PC-9 (cell line): Measurements from ENCODE around the gene ZFAND2B.

Source experiments
- EZH2 ChIP-seq: fragments of 200-600 bp; sonication (generic); IDR thresholded peaks from 2 replicates; pipeline ENCODE4 v1.8.0; 2017; ENCODE audit warnings: antibody characterized with exemption, low read depth
- TF ChIP-seq, protein P1 (sequence below): fragments of 200-600 bp; sonication (generic); conservative IDR thresholded peaks from 2 replicates; pipeline ENCODE4 v1.6.1; 2017; ENCODE audit warnings: mixed run types, antibody characterized with exemption, mild to moderate bottlenecking, moderate library complexity

DNA sequence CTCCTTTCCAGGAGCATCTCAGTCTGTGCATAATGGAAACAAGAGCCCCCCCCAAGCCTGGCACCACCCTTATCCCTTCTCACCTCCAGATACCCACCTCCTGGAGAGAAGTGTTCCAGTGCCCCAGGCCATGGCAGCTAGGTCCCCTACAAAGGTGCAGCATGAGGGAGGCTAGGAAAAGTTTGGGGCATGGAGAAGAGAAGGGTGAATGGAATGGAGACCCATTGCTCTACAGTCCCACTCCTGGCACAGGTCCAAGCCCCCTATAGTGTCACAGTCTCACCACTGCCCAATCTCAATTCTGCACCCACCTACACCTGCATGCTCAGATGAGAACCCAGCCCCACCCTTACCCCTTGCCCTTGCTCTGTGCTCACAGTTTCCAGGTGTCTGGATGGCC, 37.6 kb upstream of the ZFAND2B start:
- TF ChIP-seq, protein P1, sequence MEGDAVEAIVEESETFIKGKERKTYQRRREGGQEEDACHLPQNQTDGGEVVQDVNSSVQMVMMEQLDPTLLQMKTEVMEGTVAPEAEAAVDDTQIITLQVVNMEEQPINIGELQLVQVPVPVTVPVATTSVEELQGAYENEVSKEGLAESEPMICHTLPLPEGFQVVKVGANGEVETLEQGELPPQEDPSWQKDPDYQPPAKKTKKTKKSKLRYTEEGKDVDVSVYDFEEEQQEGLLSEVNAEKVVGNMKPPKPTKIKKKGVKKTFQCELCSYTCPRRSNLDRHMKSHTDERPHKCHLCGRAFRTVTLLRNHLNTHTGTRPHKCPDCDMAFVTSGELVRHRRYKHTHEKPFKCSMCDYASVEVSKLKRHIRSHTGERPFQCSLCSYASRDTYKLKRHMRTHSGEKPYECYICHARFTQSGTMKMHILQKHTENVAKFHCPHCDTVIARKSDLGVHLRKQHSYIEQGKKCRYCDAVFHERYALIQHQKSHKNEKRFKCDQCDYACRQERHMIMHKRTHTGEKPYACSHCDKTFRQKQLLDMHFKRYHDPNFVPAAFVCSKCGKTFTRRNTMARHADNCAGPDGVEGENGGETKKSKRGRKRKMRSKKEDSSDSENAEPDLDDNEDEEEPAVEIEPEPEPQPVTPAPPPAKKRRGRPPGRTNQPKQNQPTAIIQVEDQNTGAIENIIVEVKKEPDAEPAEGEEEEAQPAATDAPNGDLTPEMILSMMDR, result no peak
- TF ChIP-seq EZH2, result no peak
